GM23338 (cell line): ENCODE measurements around the gene SLX9. TPM values are rescaled to one million over a fixed set of nuclear protein-coding genes. Genes with fewer than 3 reads are reported as not detected.

ENCODE experiments used
- ATAC-seq: fragments of 200-7000 bp; cut with Tn5 transposase; 3 replicates; pipeline ENCODE4 v1.9.1; 2020
- DNase-seq: peaks from one replicate; pipeline ENCODE4 v3.0.0-alpha.2; 2015; ENCODE audit warnings: low spot score
- H2AFZ ChIP-seq: fragments of 200-600 bp; sonication (generic); 2 replicates; pipeline ENCODE4 v1.8.0; 2016; ENCODE audit warnings: antibody characterized with exemption, mild to moderate bottlenecking, moderate library complexity
- H3F3A ChIP-seq: fragments of 200-600 bp; sonication (generic); replicated peaks from 2 replicates; pipeline ENCODE4 v1.8.0; 2017; ENCODE audit warnings: antibody characterized with exemption, mixed run types, low read depth
- H3K27ac ChIP-seq: fragments of 200-600 bp; sonication (generic); 2 replicates; pipeline ENCODE4 v1.6.1; 2016; ENCODE audit warnings: low read depth
- H3K27me3 ChIP-seq: fragments of 200-600 bp; sonication (generic); 2 replicates; pipeline ENCODE4 v1.8.0; 2016; ENCODE audit warnings: mild to moderate bottlenecking, mixed run types, moderate library complexity; ENCODE audit not compliant: insufficient read depth
- H3K36me3 ChIP-seq: fragments of 200-600 bp; sonication (generic); 2 replicates; pipeline ENCODE4 v1.8.0; 2016; ENCODE audit warnings: mild to moderate bottlenecking; ENCODE audit not compliant: insufficient read depth
- H3K4me1 ChIP-seq: fragments of 200-600 bp; sonication (generic); 2 replicates; pipeline ENCODE4 v1.8.0; 2016; ENCODE audit warnings: mild to moderate bottlenecking, moderate library complexity; ENCODE audit not compliant: insufficient read depth
- H3K4me2 ChIP-seq: fragments of 200-600 bp; sonication (generic); 2 replicates; pipeline ENCODE4 v1.7.1; 2017; ENCODE audit warnings: mixed run types
- H3K4me3 ChIP-seq: fragments of 200-600 bp; sonication (generic); 2 replicates; pipeline ENCODE4 v1.6.1; 2016; ENCODE audit warnings: mixed run types
- H3K79me2 ChIP-seq: fragments of 200-600 bp; sonication (generic); replicated peaks from 2 replicates; pipeline ENCODE4 v1.8.0; 2017; ENCODE audit warnings: mild to moderate bottlenecking; ENCODE audit not compliant: insufficient read depth
- H3K9me2 ChIP-seq: fragments of 200-600 bp; sonication (generic); 2 replicates; pipeline ENCODE4 v1.8.0; 2017; ENCODE audit not compliant: insufficient read depth
- H4K20me1 ChIP-seq: fragments of 200-600 bp; sonication (generic); replicated peaks from 2 replicates; pipeline ENCODE4 v1.8.0; 2017; ENCODE audit warnings: mild to moderate bottlenecking; ENCODE audit not compliant: insufficient read depth
- H3K27ac Mint-ChIP-seq: 2 replicates; pipeline ENCODE4 v1.8.0; 2020; ENCODE audit warnings: inconsistent platforms, mild to moderate bottlenecking, moderate library complexity, mixed read lengths
- H3K27me3 Mint-ChIP-seq: 3 replicates; pipeline ENCODE4 v1.8.0; 2022; ENCODE audit warnings: low read depth, mild to moderate bottlenecking, moderate library complexity, mixed read lengths, inconsistent platforms; ENCODE audit not compliant: insufficient read depth, poor library complexity
- H3K36me3 Mint-ChIP-seq: 3 replicates; pipeline ENCODE4 v1.8.0; 2021; ENCODE audit warnings: low read depth, mild to moderate bottlenecking, inconsistent platforms, moderate library complexity, mixed read lengths
- H3K4me1 Mint-ChIP-seq: 3 replicates; pipeline ENCODE4 v1.8.0; 2020; ENCODE audit warnings: mild to moderate bottlenecking, inconsistent platforms, mixed read lengths
- H3K4me3 Mint-ChIP-seq: 3 replicates; pipeline ENCODE4 v1.8.0; 2021; ENCODE audit warnings: moderate library complexity, mild to moderate bottlenecking, inconsistent platforms, mixed read lengths
- H3K9me3 Mint-ChIP-seq: 3 replicates; pipeline ENCODE4 v1.8.0; 2020; ENCODE audit warnings: moderate library complexity, mild to moderate bottlenecking, inconsistent platforms, mixed read lengths
- CTCF ChIP-seq, 2 experiments: fragments of 200-600 bp in 1 of 2; sonication (generic) in 1 of 2; conservative IDR thresholded peaks; 2 replicates each; pipeline versions ENCODE4 v1.5.1 to v1.6.1; 2016 to 2017; ENCODE audit warnings: antibody characterized with exemption in 2 of 2, low read depth in 2 of 2, mild to moderate bottlenecking in 2 of 2, moderate library complexity in 1 of 2
- EZH2 ChIP-seq: fragments of 200-600 bp; sonication (generic); IDR thresholded peaks from one replicate; pipeline ENCODE4 v1.8.0; 2017; ENCODE audit warnings: antibody characterized with exemption, mild to moderate bottlenecking, low read depth; ENCODE audit not compliant: unreplicated experiment
- EZH2phosphoT487 ChIP-seq: fragments of 200-600 bp; sonication (generic); IDR thresholded peaks from one replicate; pipeline ENCODE4 v1.8.1; 2018; ENCODE audit warnings: antibody characterized with exemption; ENCODE audit not compliant: unreplicated experiment
- JUNB ChIP-seq: IDR thresholded peaks from one replicate; pipeline ENCODE4 v1.6.1; 2016; ENCODE audit warnings: antibody characterized with exemption; ENCODE audit not compliant: unreplicated experiment
- POLR2AphosphoS5 ChIP-seq: IDR thresholded peaks from 2 replicates; pipeline ENCODE4 v1.6.1; 2016; ENCODE audit warnings: antibody characterized with exemption, low read depth
- ZNF114 ChIP-seq: fragments of 250-450 bp; sonication (Bioruptor Pico); IDR thresholded peaks from 2 replicates; pipeline ENCODE4 v1.5.0; 2020; ENCODE audit warnings: mild to moderate bottlenecking, moderate library complexity
- ZNF462 ChIP-seq: fragments of 250-450 bp; sonication (Bioruptor Pico); IDR thresholded peaks from 2 replicates; pipeline ENCODE4 v1.5.0; 2020; ENCODE audit warnings: mild to moderate bottlenecking, moderate library complexity
- polyA plus RNA-seq: library from polyadenylated mRNA; unstranded; fragments of >200 nt; fragmentation: Nextera tagmentation; extraction: Ambion mirVana; gene quantifications from 2 replicates; pipeline ENCODE4 v1.2.1, GENCODE V29; 2016
- total RNA-seq: library from RNA; depleted of rRNA; stranded (reverse); fragments of >200 nt; shearing (Covaris generic); gene quantifications from 2 replicates; pipeline ENCODE4 v1.2.3, GENCODE V29; 2014
- TF ChIP-seq, protein P1 (sequence below): IDR thresholded peaks from 2 replicates; pipeline ENCODE4 v1.6.1; 2016; ENCODE audit warnings: antibody characterized with exemption

The SLX9 gene
- total and polyA plus RNA-seq, 2 experiments from 2014 or later: 41.5 to 46.9 TPM

- Histone ChIP-seq H2AFZ (no peak overlapping the region), H3K79me2 (peaks cover 3% of the 10 kb centered on the region; the same call in 1 of the 2 replicates), H3K36me3 (no peaks in the 10 kb centered on the region), H3K4me2 (no peak overlapping the region), H3F3A (no peaks in the 10 kb centered on the region), H4K20me1 (peaks cover 14% of the 10 kb centered on the region), H3K27ac (no peak overlapping the region), H3K4me1 (no peaks in the 10 kb centered on the region), H3K4me3 (no peak overlapping the region), H3K9me2 (no peaks in the 10 kb centered on the region), H3K27me3 (no peaks in the 10 kb centered on the region)
- TF ChIP-seq EZH2: no peak
- TF ChIP-seq, protein P1, sequence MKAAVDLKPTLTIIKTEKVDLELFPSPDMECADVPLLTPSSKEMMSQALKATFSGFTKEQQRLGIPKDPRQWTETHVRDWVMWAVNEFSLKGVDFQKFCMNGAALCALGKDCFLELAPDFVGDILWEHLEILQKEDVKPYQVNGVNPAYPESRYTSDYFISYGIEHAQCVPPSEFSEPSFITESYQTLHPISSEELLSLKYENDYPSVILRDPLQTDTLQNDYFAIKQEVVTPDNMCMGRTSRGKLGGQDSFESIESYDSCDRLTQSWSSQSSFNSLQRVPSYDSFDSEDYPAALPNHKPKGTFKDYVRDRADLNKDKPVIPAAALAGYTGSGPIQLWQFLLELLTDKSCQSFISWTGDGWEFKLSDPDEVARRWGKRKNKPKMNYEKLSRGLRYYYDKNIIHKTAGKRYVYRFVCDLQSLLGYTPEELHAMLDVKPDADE: no peak
- no peak for TF ChIP-seq CTCF (conservative IDR thresholded peaks at IDR 0.05; ENCODE audit: low read depth in 2 of 2)
- no peak for TF ChIP-seq POLR2AphosphoS5
- no peak for TF ChIP-seq JUNB
- TF ChIP-seq ZNF114: no peak
- no peak for TF ChIP-seq ZNF462 (CRISPR knock-in tag)
- TF ChIP-seq EZH2phosphoT487: no peak
- DNase-seq: no peak
- peaks cover 32% of the 10 kb centered on the region for H3K36me3 Mint-ChIP-seq
- no peak overlapping the region for H3K4me3 Mint-ChIP-seq
- peaks cover 9% of the 10 kb centered on the region for H3K27me3 Mint-ChIP-seq
- no peaks in the 10 kb centered on the region for H3K9me3 Mint-ChIP-seq
- no peak for ATAC-seq
- peaks cover 18% of the 10 kb centered on the region for H3K4me1 Mint-ChIP-seq
- peak overlapping the region; percentile 35; the same call in 1 of the 2 replicates for H3K27ac Mint-ChIP-seq
Observed at GRCh38 chr21:44973598-44973997, 33.8 kb downstream of the SLX9 start.
